Natural killer cell (primary cell): ENCODE data around the gene XCL2. TPM values are rescaled to one million over a fixed set of nuclear protein-coding genes. Genes with fewer than 3 reads are reported as not detected.
"Not testable (repeated sequence)": the region's sequence is repeated elsewhere in the genome, so short reads cannot be mapped to it uniquely, and the experiment has no call there.

Experiments used
- ATAC-seq, 3 donors: fragments of 150-1000 bp in 2 of 3; fragments of 200-7000 bp in 1 of 3; cut with Tn5 transposase; 1 replicate in 1 of 3; 2 replicates in 2 of 3; pipeline ENCODE4 v1.10.0; 2021; ENCODE audit warnings: mild to moderate bottlenecking in 2 of 3, moderate library complexity in 2 of 3
- DNase-seq, 2 donors: peaks; one replicate each; pipeline versions ENCODE4 v3.0.0 to v3.0.0-alpha.2; 2013 to 2021; ENCODE audit warnings: mixed read lengths in 1 of 2
- H3K27ac ChIP-seq: one replicate; pipeline ENCODE4 v1.5.1; 2013; ENCODE audit warnings: mild to moderate bottlenecking, low read length
- H3K27me3 ChIP-seq: one replicate; pipeline ENCODE4 v1.6.1; 2013; ENCODE audit warnings: low read length; ENCODE audit not compliant: control insufficient read depth, insufficient read depth
- H3K36me3 ChIP-seq: one replicate; pipeline ENCODE4 v1.6.1; 2013; ENCODE audit warnings: low read length; ENCODE audit not compliant: control insufficient read depth, insufficient read depth
- H3K4me1 ChIP-seq: one replicate; pipeline ENCODE4 v1.6.1; 2013; ENCODE audit warnings: low read length; ENCODE audit not compliant: control insufficient read depth, insufficient read depth
- H3K4me3 ChIP-seq: one replicate; pipeline ENCODE4 v1.5.1; 2013; ENCODE audit warnings: low read length
- H3K9me3 ChIP-seq: one replicate; pipeline ENCODE4 v1.6.1; 2013; ENCODE audit warnings: low read length; ENCODE audit not compliant: control insufficient read depth, insufficient read depth
- H3K27ac Mint-ChIP-seq, 2 donors: one replicate each; pipeline ENCODE4 v1.8.0; 2022; ENCODE audit warnings: mild to moderate bottlenecking in 2 of 2, mixed read lengths in 2 of 2, moderate library complexity in 1 of 2
- H3K27me3 Mint-ChIP-seq, 2 donors: one replicate each; pipeline ENCODE4 v1.8.0; 2022; ENCODE audit warnings: low read depth in 2 of 2, mixed read lengths in 2 of 2
- H3K36me3 Mint-ChIP-seq: one replicate; pipeline ENCODE4 v1.8.0; 2022; ENCODE audit warnings: mixed read lengths
- H3K4me1 Mint-ChIP-seq, 2 donors: one replicate each; pipeline ENCODE4 v1.8.0; 2022; ENCODE audit warnings: mixed read lengths in 2 of 2
- H3K4me3 Mint-ChIP-seq: one replicate; pipeline ENCODE4 v1.8.0; 2022; ENCODE audit warnings: mild to moderate bottlenecking, moderate library complexity, mixed read lengths
- H3K9me3 Mint-ChIP-seq, 2 donors: one replicate each; pipeline ENCODE4 v1.8.0; 2022; ENCODE audit warnings: mixed read lengths in 2 of 2
- CTCF ChIP-seq: fragments of 200-600 bp; IDR thresholded peaks from one replicate; pipeline ENCODE4 v1.8.0; 2022; ENCODE audit warnings: antibody characterized with exemption
- WGBS: methylation state at CpG from one replicate; pipeline ENCODE4 v1.1.7; 2013; ENCODE audit warnings: missing lambda C conversion rate; ENCODE audit not compliant: insufficient coverage; 5-methylcytosine and 5-hydroxymethylcytosine counted together
- intact Hi-C: fragments of 100-400 bp; cut with micrococcal nuclease; formaldehyde crosslinking; loops from one replicate; pipeline ENCODE4 v1.14.2; 2022
- total RNA-seq, 4 donors: library from RNA; stranded (reverse); fragments of 120-200 nt in 1 of 4; gene quantifications; one replicate each; pipeline versions ENCODE4 v1.2.3 to v1.2.4, GENCODE V29; 2013 to 2022

Gene XCL2
- total RNA-seq, 3 donors from 2014 or later (not counting 1 experiment from before 2014, with no cell fraction given) = 32.6 to 110 (median 92.9) TPM

GRCh38 chr1:168581817-168582572, 38.2 kb upstream of the XCL2 start:
- Mint-ChIP-seq H3K4me1 (peaks cover 18 to 26% of the 10 kb centered on the region in 2 donors), H3K27me3 (peaks cover 0 to 5% of the 10 kb centered on the region in 2 donors), H3K4me3 (no peak overlapping the region), H3K27ac (no peak overlapping the region), H3K9me3 (no peaks in the 10 kb centered on the region), H3K36me3 (no peaks in the 10 kb centered on the region)
- H3K27ac ChIP-seq = no peak overlapping the region
- H3K36me3 ChIP-seq = peaks cover 20% of the 10 kb centered on the region
- intact Hi-C loops = no loop called here
- DNase-seq (no peak), ATAC-seq (no peak)
- TF ChIP-seq CTCF = no peak
- WGBS = 93% methylated on average over 4 of the region's 4 CpGs
- no peaks in the 10 kb centered on the region for H3K4me1 ChIP-seq
- H3K4me3 ChIP-seq = no peak overlapping the region
- no peaks in the 10 kb centered on the region for H3K9me3 ChIP-seq
- H3K27me3 ChIP-seq = no peaks in the 10 kb centered on the region

GRCh38 chr1:168580991-168581390, 37.2 kb upstream of the XCL2 start:
- peaks cover 23 to 32% of the 10 kb centered on the region in 2 donors for H3K4me1 Mint-ChIP-seq
- DNase-seq, H3K36me3 Mint-ChIP-seq, intact Hi-C loops, H3K4me3 Mint-ChIP-seq, H3K4me1 ChIP-seq, H3K27me3 Mint-ChIP-seq, H3K4me3 ChIP-seq, H3K9me3 ChIP-seq, H3K9me3 Mint-ChIP-seq, H3K27me3 ChIP-seq, H3K27ac ChIP-seq, ATAC-seq, H3K27ac Mint-ChIP-seq: not testable (repeated sequence)
- H3K36me3 ChIP-seq = peaks cover 20% of the 10 kb centered on the region
- 49% methylated on average over 5 of the region's 7 CpGs for WGBS

- intact Hi-C loops, H3K4me1 ChIP-seq, DNase-seq, H3K27me3 Mint-ChIP-seq, H3K36me3 Mint-ChIP-seq, H3K27me3 ChIP-seq, H3K9me3 ChIP-seq, H3K9me3 Mint-ChIP-seq, ATAC-seq, H3K27ac ChIP-seq, H3K4me3 ChIP-seq: not testable (repeated sequence)
- peak overlapping the region; percentile 77 for H3K4me3 Mint-ChIP-seq
- H3K4me1 Mint-ChIP-seq = peaks cover 23 to 32% of the 10 kb centered on the region in 2 donors
- peak overlapping the region in 1 of 2 donors; percentile 8 for H3K27ac Mint-ChIP-seq
- 60% methylated on average over 1 of the region's 2 CpGs for WGBS
- H3K36me3 ChIP-seq = peaks cover 20% of the 10 kb centered on the region
Measured at GRCh38 chr1:168580290-168580689, 36.5 kb upstream of the XCL2 start.

- H3K36me3 ChIP-seq = peaks cover 20% of the 10 kb centered on the region
- H3K36me3 Mint-ChIP-seq, H3K27ac ChIP-seq, H3K27me3 ChIP-seq, H3K9me3 ChIP-seq, H3K9me3 Mint-ChIP-seq, H3K4me1 ChIP-seq, H3K27me3 Mint-ChIP-seq, DNase-seq: not testable (repeated sequence)
- 78% methylated on average over 2 of the region's 2 CpGs for WGBS
- intact Hi-C loops = loop anchor here (10.0 kb wide), 1 partner anchor 234 kb away; no protein-coding TSS in a partner anchor
- Mint-ChIP-seq H3K4me1 (peaks cover 36 to 45% of the 10 kb centered on the region in 2 donors), H3K27ac (peak overlapping the region; percentile 8 to 66), H3K4me3 (peak overlapping the region; percentile 77)
- H3K4me3 ChIP-seq = peak overlapping the region; percentile 32
- peak in 1 of 3 donors; percentile 21 for ATAC-seq
Measured at GRCh38 chr1:168578531-168579185, 34.9 kb upstream of the XCL2 start.

GRCh38 chr1:168576245-168576688, 32.5 kb upstream of the XCL2 start, which contains the start of gene XCL1:
Gene XCL1, plus strand, starts transcription at chr1:168576605. Its CDS starts 33 bp downstream, at chr1:168576638.
- Mint-ChIP-seq H3K4me3 (peak within 1 kb of the TSS; percentile 79), H3K4me1 (peaks cover 42 to 45% of the 10 kb centered on the region in 2 donors), H3K27ac (peak within 1 kb of the TSS; percentile 62 to 91)
- not testable (repeated sequence) for H3K4me1 ChIP-seq, H3K27me3 Mint-ChIP-seq, H3K36me3 Mint-ChIP-seq, H3K9me3 ChIP-seq, H3K27me3 ChIP-seq, H3K9me3 Mint-ChIP-seq
- H3K27ac ChIP-seq = peak within 1 kb of the TSS; percentile 49
- DNase-seq (peak; percentile 26 to 42), ATAC-seq (peak; percentile 60 to 89 (median 70))
- 60% methylated on average over 1 of the region's 6 CpGs for WGBS
- H3K36me3 ChIP-seq = peaks cover 10% of the 10 kb centered on the region
- H3K4me3 ChIP-seq = peak within 1 kb of the TSS; percentile 32
- intact Hi-C loops = loop anchor here (10.0 kb wide), 1 partner anchor 231 kb away; no protein-coding TSS in a partner anchor
